ENCODE results near the gene KLF3.
A peak's percentile ranks its signal among the peaks of the same experiment; 100 is the strongest.

KLF3 gene

DNA sequence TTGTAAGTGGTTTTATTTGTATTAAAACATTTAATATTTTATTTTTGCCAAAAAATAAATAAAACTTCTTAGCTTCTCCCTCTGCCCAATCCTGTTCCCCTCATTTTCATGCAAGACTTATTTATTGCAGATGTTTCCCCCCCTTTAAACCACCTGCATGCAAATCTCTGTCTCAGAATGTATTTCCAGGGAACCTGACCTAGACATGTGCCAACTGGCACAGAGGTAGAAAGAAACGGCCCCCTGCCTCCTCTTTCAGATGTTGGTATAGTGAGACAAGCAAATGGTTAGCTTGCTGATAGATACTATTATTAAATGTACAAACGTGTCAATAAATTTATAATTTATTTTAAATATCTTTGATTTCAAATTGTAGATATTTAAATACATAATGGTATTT is 47.1 kb downstream of the KLF3 start:
- DNase-seq (ENCODE audit: low read depth), result no peak
- H3K4me3 ChIP-seq (ENCODE audit: low read length), result no peak overlapping the region
- TF ChIP-seq CTCF (conservative IDR thresholded peaks at IDR 0.05; ENCODE audit: low read depth, low read length), result no peak

DNA sequence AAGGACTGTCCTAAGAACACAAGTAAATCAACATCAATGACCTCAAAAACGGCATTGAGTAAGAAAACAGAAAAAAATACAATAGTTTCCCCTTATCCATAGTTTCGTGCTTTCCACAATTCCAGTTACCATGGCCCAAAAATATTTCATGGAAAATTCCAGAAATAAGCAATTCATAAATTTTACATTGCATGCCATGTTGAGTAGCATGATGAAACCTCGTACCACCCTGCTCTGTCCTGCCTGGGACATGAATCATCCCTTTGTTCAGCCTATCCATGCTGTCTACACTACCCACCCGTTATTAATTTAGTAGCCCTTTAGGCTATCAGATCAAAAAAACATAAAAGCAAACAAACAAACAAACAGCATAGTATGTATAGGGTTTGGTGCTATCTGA is 51.1 kb downstream of the KLF3 start:
- no peak overlapping the region for H3K4me3 ChIP-seq (ENCODE audit: low read length)
- DNase-seq (ENCODE audit: low read depth), result no peak
- TF ChIP-seq CTCF (conservative IDR thresholded peaks at IDR 0.05; ENCODE audit: low read depth, low read length), result no peak

DNA sequence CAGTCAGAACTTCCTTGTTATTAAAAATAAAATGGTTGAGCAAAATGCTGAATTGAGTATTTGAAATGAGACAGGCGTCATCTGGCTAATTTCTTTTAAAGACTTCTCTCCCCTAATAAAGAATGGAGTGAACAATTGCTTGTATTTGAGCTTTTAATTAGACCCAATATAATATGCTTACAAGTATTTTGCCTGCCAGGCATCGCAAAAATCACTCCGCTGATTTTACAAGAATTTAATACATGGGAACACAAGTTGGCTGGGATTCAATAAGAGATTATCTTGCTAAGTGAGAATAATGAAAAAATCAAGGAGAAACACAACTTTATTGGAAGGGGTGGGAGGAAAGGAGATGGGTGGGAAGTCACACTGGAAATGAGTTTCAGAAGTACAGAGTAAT is 52.3 kb downstream of the KLF3 start:
- peak; percentile 92 for DNase-seq (ENCODE audit: low read depth)
- H3K4me3 ChIP-seq (ENCODE audit: low read length), result no peak overlapping the region
- TF ChIP-seq CTCF (conservative IDR thresholded peaks at IDR 0.05; ENCODE audit: low read depth, low read length), result no peak

DNA sequence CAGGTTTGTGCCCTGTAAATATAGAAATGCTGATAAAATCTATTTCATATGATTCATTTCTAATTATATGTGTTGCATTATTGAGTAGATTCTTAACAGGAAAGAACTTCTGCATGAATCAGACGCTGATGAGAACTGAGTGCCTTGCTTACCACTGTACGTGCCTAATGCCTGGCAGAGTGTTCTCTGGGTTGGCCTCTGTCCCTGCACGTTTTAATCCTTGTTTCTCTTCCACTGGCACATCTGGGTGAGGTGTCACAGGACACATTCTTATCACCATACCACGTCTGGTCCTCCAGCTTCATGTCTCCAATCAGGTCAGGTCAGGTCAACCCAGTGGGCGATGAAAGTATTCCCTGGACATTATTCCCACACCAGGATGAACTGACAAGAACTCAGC is 53.6 kb downstream of the KLF3 start:
- DNase-seq (ENCODE audit: low read depth), result peak; percentile 59
- no peak for TF ChIP-seq CTCF (conservative IDR thresholded peaks at IDR 0.05; ENCODE audit: low read depth, low read length)
- H3K4me3 ChIP-seq (ENCODE audit: low read length), result no peak overlapping the region

DNA sequence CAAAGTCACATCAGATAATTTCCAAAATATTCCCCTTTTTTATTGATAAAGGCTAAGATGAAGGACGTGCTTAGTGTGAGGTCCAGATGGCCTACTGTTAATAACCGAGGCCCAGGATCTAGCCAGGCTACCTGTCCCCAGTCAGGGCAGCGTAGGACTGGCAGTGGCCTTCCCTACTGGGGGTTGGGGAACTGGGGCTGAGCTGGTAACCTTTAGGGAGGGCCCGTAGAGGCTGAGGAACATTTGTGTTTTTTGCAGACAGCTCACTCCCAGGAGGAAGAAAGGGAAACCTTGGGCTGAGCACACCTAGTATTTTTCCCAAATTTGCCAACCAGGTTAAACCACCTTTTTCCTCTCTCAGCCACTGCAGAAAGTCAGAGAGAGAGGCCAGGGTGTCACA is 59.1 kb downstream of the KLF3 start:
- TF ChIP-seq CTCF (conservative IDR thresholded peaks at IDR 0.05; ENCODE audit: low read depth, low read length), result no peak
- no peak for DNase-seq (ENCODE audit: low read depth)
- no peak overlapping the region for H3K4me3 ChIP-seq (ENCODE audit: low read length)

DNA sequence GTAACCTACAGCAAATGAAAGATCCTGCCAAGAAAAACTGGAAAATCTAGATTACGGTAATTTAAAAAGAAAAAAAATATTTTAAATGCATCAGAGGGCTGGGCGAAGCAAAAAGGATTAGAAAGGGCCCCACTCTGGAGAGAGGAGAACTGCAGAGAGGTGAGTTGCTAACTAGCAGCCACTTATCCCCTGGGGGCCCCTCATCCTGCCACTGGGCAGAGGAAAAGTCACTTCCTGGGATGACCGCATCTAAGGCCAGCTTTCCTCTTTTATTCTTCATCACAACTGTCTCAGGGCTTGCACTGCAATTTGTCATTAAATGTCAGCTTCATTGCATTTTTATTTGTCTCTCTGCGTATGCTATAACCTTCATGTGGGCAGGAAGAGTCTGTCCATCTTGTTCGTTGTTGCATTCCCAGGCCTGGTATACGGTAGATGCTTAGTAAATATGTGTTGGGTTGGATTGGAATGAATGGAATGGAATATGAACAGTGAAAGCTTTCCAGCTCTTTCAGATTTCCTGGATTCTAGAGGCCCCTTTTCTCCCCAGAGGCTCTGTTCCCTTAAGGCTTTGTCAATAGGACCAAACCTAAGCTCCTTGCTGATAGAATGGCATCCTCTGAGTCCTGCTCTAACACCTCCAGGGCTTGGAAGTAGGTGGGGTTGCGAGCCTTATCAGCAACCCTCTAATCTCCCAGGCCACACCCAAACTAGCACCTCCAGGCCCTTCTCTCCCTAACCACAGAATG is 59.9 kb downstream of the KLF3 start:
- DNase-seq (ENCODE audit: low read depth), result no peak
- H3K4me3 ChIP-seq (ENCODE audit: low read length), result no peak overlapping the region
- no peak for TF ChIP-seq CTCF (conservative IDR thresholded peaks at IDR 0.05; ENCODE audit: low read depth, low read length)

- no peak for DNase-seq (ENCODE audit: low read depth)
- no peak for TF ChIP-seq CTCF (conservative IDR thresholded peaks at IDR 0.05; ENCODE audit: low read depth, low read length)
- H3K4me3 ChIP-seq (ENCODE audit: low read length), result no peak overlapping the region
Measured at GRCh38 chr4:38724475-38724808, 60.4 kb downstream of the KLF3 start.

Data from retinal pigment epithelial cell (primary cell).